GM23338 (cell line): ENCODE results near the gene EZH2. TPM values are rescaled to one million over a fixed set of nuclear protein-coding genes. Genes with fewer than 3 reads are reported as not detected.

Experiments
- CTCF ChIP-seq, 2 experiments: fragments of 200-600 bp in 1 of 2; sonication (generic) in 1 of 2; conservative IDR thresholded peaks; 2 replicates each; pipeline versions ENCODE4 v1.5.1 to v1.6.1; 2016 to 2017; ENCODE audit warnings: antibody characterized with exemption in 2 of 2, low read depth in 2 of 2, mild to moderate bottlenecking in 2 of 2, moderate library complexity in 1 of 2
- EZH2 ChIP-seq: fragments of 200-600 bp; sonication (generic); IDR thresholded peaks from one replicate; pipeline ENCODE4 v1.8.0; 2017; ENCODE audit warnings: antibody characterized with exemption, mild to moderate bottlenecking, low read depth; ENCODE audit not compliant: unreplicated experiment
- EZH2phosphoT487 ChIP-seq: fragments of 200-600 bp; sonication (generic); IDR thresholded peaks from one replicate; pipeline ENCODE4 v1.8.1; 2018; ENCODE audit warnings: antibody characterized with exemption; ENCODE audit not compliant: unreplicated experiment
- NANOG ChIP-seq: IDR thresholded peaks from 2 replicates; pipeline ENCODE4 v1.6.1; 2016; ENCODE audit warnings: antibody characterized with exemption, borderline replicate concordance
- POLR2AphosphoS5 ChIP-seq: IDR thresholded peaks from 2 replicates; pipeline ENCODE4 v1.6.1; 2016; ENCODE audit warnings: antibody characterized with exemption, low read depth
- REST ChIP-seq: IDR thresholded peaks from one replicate; pipeline ENCODE4 v1.6.1; 2018; ENCODE audit warnings: antibody characterized with exemption; ENCODE audit not compliant: unreplicated experiment
- STAT1 ChIP-seq: IDR thresholded peaks from one replicate; pipeline ENCODE4 v1.6.1; 2016; ENCODE audit warnings: antibody characterized with exemption; ENCODE audit not compliant: unreplicated experiment
- ZNF331 ChIP-seq: fragments of 250-450 bp; sonication (Bioruptor Pico); IDR thresholded peaks from 2 replicates; pipeline ENCODE4 v1.5.0; 2020; ENCODE audit warnings: low read depth, mild to moderate bottlenecking, moderate library complexity
- ZNF462 ChIP-seq: fragments of 250-450 bp; sonication (Bioruptor Pico); IDR thresholded peaks from 2 replicates; pipeline ENCODE4 v1.5.0; 2020; ENCODE audit warnings: mild to moderate bottlenecking, moderate library complexity
- polyA plus RNA-seq: library from polyadenylated mRNA; unstranded; fragments of >200 nt; fragmentation: Nextera tagmentation; extraction: Ambion mirVana; gene quantifications from 2 replicates; pipeline ENCODE4 v1.2.1, GENCODE V29; 2016
- total RNA-seq: library from RNA; depleted of rRNA; stranded (reverse); fragments of >200 nt; shearing (Covaris generic); gene quantifications from 2 replicates; pipeline ENCODE4 v1.2.3, GENCODE V29; 2014

The EZH2 gene
- total and polyA plus RNA-seq, 2 experiments from 2014 or later = 33.9 to 38.6 TPM

DNA sequence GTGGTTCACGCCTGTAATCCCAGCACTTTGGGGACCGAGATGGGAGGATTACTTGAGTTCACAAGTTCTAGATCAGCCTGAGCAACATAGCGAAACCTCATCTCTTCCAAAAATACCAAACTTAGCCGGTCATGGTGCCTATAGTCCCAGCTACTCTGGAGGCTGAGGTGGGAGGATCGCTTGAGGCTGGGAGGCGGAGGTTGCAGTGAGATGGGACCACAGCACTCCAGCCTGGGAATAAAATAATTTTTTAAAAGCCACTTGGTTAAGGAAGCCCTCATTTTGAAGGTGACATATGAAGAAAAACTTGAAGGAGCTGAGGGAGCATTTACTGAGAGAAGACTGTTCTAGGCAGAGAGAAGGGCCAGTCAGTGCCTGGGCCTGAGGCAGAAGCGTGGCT lies 4.2 kb upstream of the EZH2 start (continued):
- no peak for TF ChIP-seq ZNF462 (CRISPR knock-in tag)
- no peak for TF ChIP-seq CTCF (conservative IDR thresholded peaks at IDR 0.05; ENCODE audit: low read depth in 2 of 2)
- no peak for TF ChIP-seq REST
- no peak for TF ChIP-seq EZH2
- no peak for TF ChIP-seq NANOG
- no peak for TF ChIP-seq ZNF331 (CRISPR knock-in tag)
- no peak for TF ChIP-seq POLR2AphosphoS5
- no peak for TF ChIP-seq STAT1
- no peak for TF ChIP-seq EZH2phosphoT487
